Measurements from ENCODE around the gene CEP295NL.

DNA sequence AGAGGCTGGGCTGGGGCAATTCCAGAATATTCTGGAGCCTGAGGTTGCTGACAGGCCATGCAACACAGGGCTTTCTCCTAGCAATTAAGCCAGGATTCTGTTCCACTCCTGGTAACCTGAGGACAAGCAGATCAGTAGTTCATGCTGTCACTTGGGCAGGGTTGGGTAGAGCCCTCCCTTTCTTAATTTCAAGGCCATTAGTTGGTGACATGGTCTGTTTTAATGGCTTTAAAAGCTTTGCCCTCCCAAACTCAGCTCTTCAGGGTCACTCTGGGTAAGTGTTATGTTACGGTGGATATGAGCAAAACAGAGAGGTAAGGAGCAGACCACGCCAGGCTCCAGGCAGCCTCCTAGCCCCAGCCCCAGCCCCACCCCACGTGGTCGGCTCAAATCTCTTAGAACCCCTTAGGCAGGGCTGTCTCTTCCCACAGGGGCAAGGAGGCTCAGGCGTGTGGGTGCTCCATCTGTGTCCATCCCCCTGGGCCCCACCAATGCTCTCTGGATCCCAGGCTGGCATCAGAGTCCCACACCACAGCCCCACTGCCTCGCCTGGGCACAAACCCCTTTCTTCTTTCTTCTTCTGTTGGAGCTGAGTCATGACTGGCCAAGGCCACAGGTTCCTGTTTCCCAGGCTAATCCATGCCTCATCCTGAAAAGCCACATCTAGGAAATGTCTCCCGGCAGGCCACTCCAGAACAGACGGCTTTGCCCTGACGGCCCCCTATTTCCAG, 27.5 kb downstream of the CEP295NL start:
- TF ChIP-seq POLR2A (IDR thresholded peaks at IDR 0.05; ENCODE audit: low read depth, low read length): no peak
- no peak for TF ChIP-seq TAF1 (IDR thresholded peaks at IDR 0.05; ENCODE audit: low read depth, low read length)
- TF ChIP-seq POLR2AphosphoS5 (IDR thresholded peaks at IDR 0.05; ENCODE audit: low read depth, low read length): no peak
- no peak for TF ChIP-seq SPI1 (IDR thresholded peaks at IDR 0.05; ENCODE audit: low read depth, low read length)
- TF ChIP-seq POU2F2 (IDR thresholded peaks at IDR 0.05; ENCODE audit: low read depth, low read length): no peak
- TF ChIP-seq PAX5 (IDR thresholded peaks at IDR 0.05; ENCODE audit: insufficient read depth, low read length, severe bottlenecking): no peak
